H9 (cell line): ENCODE measurements around the gene DOCK2. TPM values are rescaled to one million over a fixed set of nuclear protein-coding genes. Genes with fewer than 3 reads are reported as not detected.

Experiments used
- DNase-seq: peaks from one replicate; pipeline ENCODE4 v3.0.0-alpha.2; 2017
- H2AFZ ChIP-seq: one replicate; pipeline ENCODE4 v1.6.1; 2013; ENCODE audit warnings: mild to moderate bottlenecking, low read length, control low read depth, moderate library complexity
- H2AK5ac ChIP-seq: 2 replicates; pipeline ENCODE4 v1.6.1; 2013; ENCODE audit warnings: low read length, control low read depth, mixed read lengths; ENCODE audit not compliant: insufficient read length
- H2BK120ac ChIP-seq: one replicate; pipeline ENCODE4 v1.6.1; 2013; ENCODE audit warnings: low read depth, mild to moderate bottlenecking, low read length, control low read depth, inconsistent platforms; ENCODE audit not compliant: poor library complexity, severe bottlenecking
- H2BK12ac ChIP-seq: 2 replicates; pipeline ENCODE4 v1.6.1; 2013; ENCODE audit warnings: low read length, control low read depth, mixed read lengths, low read depth; ENCODE audit not compliant: insufficient read length
- H2BK15ac ChIP-seq: 2 replicates; pipeline ENCODE4 v1.6.1; 2013; ENCODE audit warnings: low read depth, low read length, control low read depth
- H2BK20ac ChIP-seq: one replicate; pipeline ENCODE4 v1.6.1; 2013; ENCODE audit warnings: low read depth, mild to moderate bottlenecking, low read length, control low read depth, inconsistent platforms; ENCODE audit not compliant: poor library complexity, severe bottlenecking
- H2BK5ac ChIP-seq: 2 replicates; pipeline ENCODE4 v1.6.1; 2013; ENCODE audit warnings: low read length, control low read depth, mixed read lengths; ENCODE audit not compliant: insufficient read length
- H3K14ac ChIP-seq: 2 replicates; pipeline ENCODE4 v1.6.1; 2013; ENCODE audit warnings: low read length, control low read depth; ENCODE audit not compliant: insufficient read depth
- H3K18ac ChIP-seq: 2 replicates; pipeline ENCODE4 v1.6.1; 2013; ENCODE audit warnings: low read depth, mild to moderate bottlenecking, mixed read lengths, low read length, control low read depth; ENCODE audit not compliant: insufficient read length
- H3K23ac ChIP-seq: 2 replicates; pipeline ENCODE4 v1.6.1; 2013; ENCODE audit warnings: low read length, control low read depth, mixed read lengths, low read depth; ENCODE audit not compliant: insufficient read length
- H3K23me2 ChIP-seq: 2 replicates; pipeline ENCODE4 v1.6.1; 2013; ENCODE audit warnings: low read depth, mild to moderate bottlenecking, mixed read lengths, low read length, control low read depth; ENCODE audit not compliant: insufficient read length, poor library complexity, severe bottlenecking
- H3K27ac ChIP-seq: 2 replicates; pipeline ENCODE4 v1.5.1; 2013; ENCODE audit warnings: low read length, control low read depth, mixed read lengths, low read depth; ENCODE audit not compliant: insufficient read length
- H3K27me3 ChIP-seq: 2 replicates; pipeline ENCODE4 v1.6.1; 2013; ENCODE audit warnings: low read length, control low read depth, inconsistent platforms; ENCODE audit not compliant: insufficient read depth
- H3K4ac ChIP-seq: 2 replicates; pipeline ENCODE4 v1.6.1; 2013; ENCODE audit warnings: low read depth, mild to moderate bottlenecking, control low read depth, inconsistent platforms, low read length, moderate library complexity
- H3K4me1 ChIP-seq: 2 replicates; pipeline ENCODE4 v1.6.1; 2013; ENCODE audit warnings: low read length, control low read depth, inconsistent platforms; ENCODE audit not compliant: insufficient read depth
- H3K4me2 ChIP-seq: 2 replicates; pipeline ENCODE4 v1.6.1; 2013; ENCODE audit warnings: low read length, control low read depth, mixed read lengths; ENCODE audit not compliant: insufficient read length, insufficient read depth
- H3K56ac ChIP-seq: 2 replicates; pipeline ENCODE4 v1.6.1; 2013; ENCODE audit warnings: low read depth, mild to moderate bottlenecking, mixed read lengths, low read length, control low read depth; ENCODE audit not compliant: insufficient read length
- H3K79me1 ChIP-seq: 2 replicates; pipeline ENCODE4 v1.6.1; 2013; ENCODE audit warnings: low read depth, mild to moderate bottlenecking, moderate library complexity, low read length, control low read depth, inconsistent platforms; ENCODE audit not compliant: insufficient read depth, poor library complexity, severe bottlenecking
- H3K79me2 ChIP-seq: 2 replicates; pipeline ENCODE4 v1.6.1; 2013; ENCODE audit warnings: low read length, control low read depth, inconsistent platforms; ENCODE audit not compliant: insufficient read depth
- H3K9ac ChIP-seq: 2 replicates; pipeline ENCODE4 v1.6.1; 2013; ENCODE audit warnings: low read length, control low read depth, mixed read lengths; ENCODE audit not compliant: insufficient read length; ENCODE audit errors: extremely low read depth
- H3K9me3 ChIP-seq: one replicate; pipeline ENCODE4 v1.6.1; 2013; ENCODE audit warnings: low read depth, low read length, inconsistent platforms; ENCODE audit not compliant: control insufficient read depth
- H3T11ph ChIP-seq: one replicate; pipeline ENCODE4 v1.6.1; 2013; ENCODE audit warnings: mild to moderate bottlenecking, low read length, control low read depth, inconsistent platforms
- H4K20me1 ChIP-seq: one replicate; pipeline ENCODE4 v1.6.1; 2013; ENCODE audit not compliant: control insufficient read depth, insufficient read length, insufficient read depth
- H4K5ac ChIP-seq: 2 replicates; pipeline ENCODE4 v1.6.1; 2013; ENCODE audit warnings: low read depth, mild to moderate bottlenecking, mixed read lengths, low read length, control low read depth; ENCODE audit not compliant: insufficient read length
- H4K8ac ChIP-seq: replicated peaks from 2 replicates; pipeline ENCODE4 v1.6.1; 2013; ENCODE audit warnings: low read length, control low read depth, mixed read lengths, low read depth; ENCODE audit not compliant: insufficient read length
- H4K91ac ChIP-seq: 2 replicates; pipeline ENCODE4 v1.6.1; 2013; ENCODE audit warnings: low read depth, mild to moderate bottlenecking, moderate library complexity, mixed read lengths, low read length, control low read depth; ENCODE audit not compliant: insufficient read length
- H3K27ac Mint-ChIP-seq, 3 experiments: 2 replicates in 2 of 3; 3 replicates in 1 of 3; pipeline ENCODE4 v1.8.0; 2020 to 2021; ENCODE audit warnings: mixed read lengths in 3 of 3, mild to moderate bottlenecking in 1 of 3, moderate library complexity in 1 of 3
- H3K27me3 Mint-ChIP-seq: 2 replicates; pipeline ENCODE4 v1.8.0; 2021; ENCODE audit warnings: low read depth, mild to moderate bottlenecking, moderate library complexity, mixed read lengths
- H3K36me3 Mint-ChIP-seq, 3 experiments: 2 replicates in 2 of 3; 3 replicates in 1 of 3; pipeline ENCODE4 v1.8.0; 2020 to 2021; ENCODE audit warnings: low read depth in 3 of 3, mixed read lengths in 3 of 3; ENCODE audit not compliant: insufficient read depth in 1 of 3
- H3K4me1 Mint-ChIP-seq, 2 experiments: 2 replicates each; pipeline ENCODE4 v1.8.0; 2020; ENCODE audit warnings: mixed read lengths in 2 of 2
- H3K4me3 Mint-ChIP-seq, 2 experiments: 2 replicates in 1 of 2; 3 replicates in 1 of 2; pipeline ENCODE4 v1.8.0; 2020 to 2021; ENCODE audit warnings: mild to moderate bottlenecking in 2 of 2, mixed read lengths in 2 of 2, moderate library complexity in 1 of 2
- H3K9me3 Mint-ChIP-seq, 2 experiments: 2 replicates in 1 of 2; 3 replicates in 1 of 2; pipeline ENCODE4 v1.8.0; 2020; ENCODE audit warnings: mild to moderate bottlenecking in 2 of 2, mixed read lengths in 2 of 2, moderate library complexity in 1 of 2
- CTCF ChIP-seq: fragments of 200-600 bp; sonication (generic); conservative IDR thresholded peaks from 3 replicates; pipeline ENCODE4 v1.8.0; 2021; ENCODE audit warnings: antibody characterized with exemption, mild to moderate bottlenecking
- total RNA-seq: library from RNA; stranded (reverse); gene quantifications from 2 replicates; pipeline ENCODE4 v1.2.1, GENCODE V29; 2021

Gene DOCK2
- total RNA-seq, 1 experiment from 2014 or later, result 7.8 TPM

GRCh38 chr5:169602535-169602934 lies 34.5 kb upstream of the DOCK2 start:
- no peak overlapping the region for H2BK120ac ChIP-seq
- no peak overlapping the region for H2BK20ac ChIP-seq
- H3K9me3 ChIP-seq, result no peaks in the 10 kb centered on the region
- H4K20me1 ChIP-seq, result no peaks in the 10 kb centered on the region
- no peak overlapping the region for H3K27ac ChIP-seq
- H3K4ac ChIP-seq, result no peak overlapping the region
- no peak overlapping the region for H2AFZ ChIP-seq
- H2BK5ac ChIP-seq, result no peak overlapping the region
- H3K4me3 Mint-ChIP-seq, result no peak overlapping the region
- no peak for DNase-seq
- no peaks in the 10 kb centered on the region for H3K79me1 ChIP-seq
- no peak overlapping the region for H3T11ph ChIP-seq
- no peak overlapping the region for H3K9ac ChIP-seq
- H4K5ac ChIP-seq, result no peak overlapping the region
- H2BK12ac ChIP-seq, result no peak overlapping the region
- H3K23me2 ChIP-seq, result no peaks in the 10 kb centered on the region
- no peaks in the 10 kb centered on the region for H3K27me3 ChIP-seq
- H4K91ac ChIP-seq, result no peak overlapping the region
- H3K27ac Mint-ChIP-seq, result no peak overlapping the region
- H3K4me1 Mint-ChIP-seq, result no peaks in the 10 kb centered on the region; a peak in 1 of 4 replicates
- H3K18ac ChIP-seq, result no peak overlapping the region
- H3K23ac ChIP-seq, result no peak overlapping the region
- no peaks in the 10 kb centered on the region for H3K4me1 ChIP-seq
- peaks cover 14 to 68% (median 54%) of the 10 kb centered on the region in 3 experiments; a peak in 6 of 7 replicates for H3K36me3 Mint-ChIP-seq
- H3K4me2 ChIP-seq, result no peak overlapping the region
- H4K8ac ChIP-seq, result no peak overlapping the region
- no peak overlapping the region for H2BK15ac ChIP-seq
- no peak for TF ChIP-seq CTCF
- H3K27me3 Mint-ChIP-seq, result no peaks in the 10 kb centered on the region
- no peaks in the 10 kb centered on the region for H3K9me3 Mint-ChIP-seq
- H3K79me2 ChIP-seq, result no peaks in the 10 kb centered on the region
- H2AK5ac ChIP-seq, result no peak overlapping the region
- H3K56ac ChIP-seq, result no peak overlapping the region
- no peak overlapping the region for H3K14ac ChIP-seq
